ENCODE measurements around the gene CACNB3. TPM values are rescaled to one million over a fixed set of nuclear protein-coding genes. Genes with fewer than 3 reads are reported as not detected.

The CACNB3 gene
- total and polyA plus RNA-seq, 12 donors = 2.2 to 13.5 (median 4.6) TPM

- H3K4me3 ChIP-seq = no peak overlapping the region
- intact Hi-C loops (cut with DNase I) = loop anchor here in 1 of 10 donors (5.0 kb wide), 1 partner anchor 727 kb away; no protein-coding TSS in a partner anchor
- H3K27ac ChIP-seq = no peak overlapping the region
- no peaks in the 10 kb centered on the region for H3K9me3 ChIP-seq
- H3K36me3 ChIP-seq = peaks cover 0 to 21% (median 0%) of the 10 kb centered on the region in 9 donors
- no peak for TF ChIP-seq CTCF (IDR thresholded peaks at IDR 0.05)
- DNase-seq (no peak), ATAC-seq (no peak)
- peaks cover 0 to 38% (median 0%) of the 10 kb centered on the region in 7 donors for H3K27me3 ChIP-seq
- peaks cover 4 to 39% (median 24%) of the 10 kb centered on the region in 9 donors for H3K4me1 ChIP-seq
- WGBS, 2 donors = 75 to 85% methylated on average over 5 of the region's 5 CpGs
Measured at GRCh38 chr12:48819986-48820725, 1.9 kb downstream of the CACNB3 start.

GRCh38 chr12:48822139-48822538, 3.8 kb downstream of the CACNB3 start:
- ATAC-seq (no peak), DNase-seq (no peak)
- Histone ChIP-seq H3K9me3 (no peaks in the 10 kb centered on the region), H3K36me3 (peaks cover 0 to 41% (median 0%) of the 10 kb centered on the region in 9 donors), H3K4me1 (peaks cover 0 to 22% (median 16%) of the 10 kb centered on the region in 9 donors), H3K27me3 (peaks cover 0 to 25% (median 0%) of the 10 kb centered on the region in 7 donors), H3K27ac (no peak overlapping the region), H3K4me3 (no peak overlapping the region)
- 87 to 92% methylated on average over 5 of the region's 5 CpGs for whole genome bisulfite sequencing, 2 donors
- intact Hi-C loops (cut with DNase I) = no loop called here
- TF ChIP-seq CTCF (IDR thresholded peaks at IDR 0.05) = no peak

- WGBS, 2 donors = 73 to 85% methylated on average over 2 of the region's 2 CpGs
- Histone ChIP-seq H3K4me1 (peaks cover 0 to 18% (median 11%) of the 10 kb centered on the region in 9 donors), H3K4me3 (no peak overlapping the region), H3K9me3 (no peaks in the 10 kb centered on the region), H3K27me3 (peaks cover 0 to 20% (median 0%) of the 10 kb centered on the region in 7 donors), H3K27ac (no peak overlapping the region), H3K36me3 (peaks cover 0 to 47% (median 0%) of the 10 kb centered on the region in 9 donors)
- ATAC-seq (no peak), DNase-seq (no peak)
- TF ChIP-seq CTCF (IDR thresholded peaks at IDR 0.05) = no peak
- intact Hi-C loops (cut with DNase I) = no loop called here
Measured at GRCh38 chr12:48822711-48823110, 4.4 kb downstream of the CACNB3 start.

GRCh38 chr12:48823281-48823680, 5.0 kb downstream of the CACNB3 start:
- H3K4me1 ChIP-seq = peaks cover 0 to 13% (median 7%) of the 10 kb centered on the region in 9 donors
- H3K36me3 ChIP-seq = peaks cover 0 to 52% (median 3%) of the 10 kb centered on the region in 9 donors
- ATAC-seq (no peak), DNase-seq (no peak)
- intact Hi-C loops (cut with DNase I) = no loop called here
- no peak overlapping the region for H3K4me3 ChIP-seq
- no peak for TF ChIP-seq CTCF (IDR thresholded peaks at IDR 0.05)
- no peak overlapping the region for H3K27ac ChIP-seq
- 89 to 93% methylated on average over 11 of the region's 11 CpGs for WGBS, 2 donors
- no peaks in the 10 kb centered on the region for H3K9me3 ChIP-seq
- peaks cover 0 to 15% (median 0%) of the 10 kb centered on the region in 7 donors for H3K27me3 ChIP-seq

Data from heart right ventricle (tissue), 16 donors.